ENCODE data around the gene WAS. TPM values are rescaled to one million over a fixed set of nuclear protein-coding genes. Genes with fewer than 3 reads are reported as not detected.
A peak's percentile ranks its signal among the peaks of the same experiment; 100 is the strongest.

Gene WAS
- total RNA-seq, 1 donor from 2014 or later, result 2.7 TPM

DNA sequence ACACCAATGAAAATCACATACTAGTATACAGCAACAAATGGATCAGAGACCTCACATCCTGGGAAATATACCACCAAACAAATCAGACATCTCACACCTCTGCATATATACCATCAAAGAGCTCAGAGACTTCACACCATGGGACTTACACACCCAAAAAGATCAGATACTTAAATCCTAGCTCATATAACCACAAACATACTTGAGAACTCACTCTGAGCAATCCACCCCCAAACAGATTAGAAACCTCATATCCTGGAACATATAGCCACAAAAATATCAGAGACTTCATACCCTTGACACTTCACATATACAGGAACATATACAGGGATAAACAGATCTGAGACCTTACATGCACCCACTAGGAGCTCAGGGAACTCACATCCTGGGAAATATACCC lies 45.1 kb downstream of the WAS start:
- DNase-seq (ENCODE audit: low spot score), result no peak
- H3K27ac Mint-ChIP-seq (ENCODE audit: unreplicated experiment), result no peak overlapping the region
- H3K9me3 Mint-ChIP-seq (ENCODE audit: unreplicated experiment), result no peaks in the 10 kb centered on the region
- H3K4me3 Mint-ChIP-seq (ENCODE audit: unreplicated experiment), result no peak overlapping the region
- H3K27me3 Mint-ChIP-seq (ENCODE audit: unreplicated experiment), result peaks cover 2% of the 10 kb centered on the region
- TF ChIP-seq, protein P1, sequence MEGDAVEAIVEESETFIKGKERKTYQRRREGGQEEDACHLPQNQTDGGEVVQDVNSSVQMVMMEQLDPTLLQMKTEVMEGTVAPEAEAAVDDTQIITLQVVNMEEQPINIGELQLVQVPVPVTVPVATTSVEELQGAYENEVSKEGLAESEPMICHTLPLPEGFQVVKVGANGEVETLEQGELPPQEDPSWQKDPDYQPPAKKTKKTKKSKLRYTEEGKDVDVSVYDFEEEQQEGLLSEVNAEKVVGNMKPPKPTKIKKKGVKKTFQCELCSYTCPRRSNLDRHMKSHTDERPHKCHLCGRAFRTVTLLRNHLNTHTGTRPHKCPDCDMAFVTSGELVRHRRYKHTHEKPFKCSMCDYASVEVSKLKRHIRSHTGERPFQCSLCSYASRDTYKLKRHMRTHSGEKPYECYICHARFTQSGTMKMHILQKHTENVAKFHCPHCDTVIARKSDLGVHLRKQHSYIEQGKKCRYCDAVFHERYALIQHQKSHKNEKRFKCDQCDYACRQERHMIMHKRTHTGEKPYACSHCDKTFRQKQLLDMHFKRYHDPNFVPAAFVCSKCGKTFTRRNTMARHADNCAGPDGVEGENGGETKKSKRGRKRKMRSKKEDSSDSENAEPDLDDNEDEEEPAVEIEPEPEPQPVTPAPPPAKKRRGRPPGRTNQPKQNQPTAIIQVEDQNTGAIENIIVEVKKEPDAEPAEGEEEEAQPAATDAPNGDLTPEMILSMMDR (IDR thresholded peaks at IDR 0.05; ENCODE audit: unreplicated experiment), result no peak
- H3K36me3 Mint-ChIP-seq (ENCODE audit: low read depth, unreplicated experiment), result no peaks in the 10 kb centered on the region
- H3K4me1 Mint-ChIP-seq (ENCODE audit: unreplicated experiment), result no peaks in the 10 kb centered on the region

DNA sequence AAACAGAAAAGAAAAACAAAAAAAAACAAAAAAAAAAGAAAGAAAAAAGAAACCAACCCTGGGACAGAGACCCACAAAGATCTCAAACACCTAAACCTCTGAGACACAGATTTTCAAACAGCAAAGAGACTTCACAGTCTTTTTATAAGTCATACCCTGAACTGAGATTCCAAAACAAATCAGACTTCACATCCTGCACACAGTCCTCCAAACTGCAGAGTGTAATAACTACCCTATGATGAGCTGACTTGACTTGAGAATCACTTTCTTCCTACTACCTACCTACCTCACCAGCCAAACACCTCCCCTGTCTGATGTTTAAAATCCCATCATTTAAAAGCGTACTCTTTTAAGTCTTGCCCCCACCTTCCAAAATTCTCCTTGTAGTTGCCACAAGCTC lies 52.7 kb downstream of the WAS start:
- Mint-ChIP-seq H3K27me3 (ENCODE audit: unreplicated experiment) (peaks cover 3% of the 10 kb centered on the region), H3K9me3 (ENCODE audit: unreplicated experiment) (no peaks in the 10 kb centered on the region), H3K27ac (ENCODE audit: unreplicated experiment) (peak overlapping the region; percentile 74), H3K4me1 (ENCODE audit: unreplicated experiment) (peaks cover 13% of the 10 kb centered on the region), H3K4me3 (ENCODE audit: unreplicated experiment) (peak overlapping the region; percentile 97), H3K36me3 (ENCODE audit: low read depth, unreplicated experiment) (peaks cover 4% of the 10 kb centered on the region)
- TF ChIP-seq, protein P1 (IDR thresholded peaks at IDR 0.05; ENCODE audit: unreplicated experiment), result no peak
- no peak for DNase-seq (ENCODE audit: low spot score)

DNA sequence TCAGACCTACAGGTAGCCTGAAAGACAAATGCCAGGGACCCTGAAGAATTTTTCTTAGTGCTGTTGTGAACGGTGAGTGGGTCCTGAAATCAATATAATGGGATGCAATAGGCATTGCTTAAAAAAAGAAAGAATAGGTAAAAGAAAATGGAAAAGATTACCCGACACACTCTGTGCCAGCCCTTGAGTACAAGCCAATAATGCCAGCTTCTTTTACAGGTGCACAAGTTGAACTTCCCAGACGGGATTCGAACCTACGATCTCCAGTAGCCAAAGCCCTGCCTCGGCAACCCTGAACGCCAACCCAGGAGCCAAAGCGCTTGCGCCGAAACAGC lies 53.2 kb downstream of the WAS start:
- Mint-ChIP-seq H3K27ac (ENCODE audit: unreplicated experiment) (peak overlapping the region; percentile 97), H3K4me1 (ENCODE audit: unreplicated experiment) (peaks cover 13% of the 10 kb centered on the region), H3K9me3 (ENCODE audit: unreplicated experiment) (no peaks in the 10 kb centered on the region), H3K27me3 (ENCODE audit: unreplicated experiment) (peaks cover 3% of the 10 kb centered on the region), H3K4me3 (ENCODE audit: unreplicated experiment) (peak overlapping the region; percentile 97), H3K36me3 (ENCODE audit: low read depth, unreplicated experiment) (peaks cover 4% of the 10 kb centered on the region)
- TF ChIP-seq, protein P1 (IDR thresholded peaks at IDR 0.05; ENCODE audit: unreplicated experiment), result no peak
- DNase-seq (ENCODE audit: low spot score), result no peak

- H3K4me1 Mint-ChIP-seq (ENCODE audit: unreplicated experiment), result peaks cover 13% of the 10 kb centered on the region
- peak overlapping the region; percentile 97 for H3K27ac Mint-ChIP-seq (ENCODE audit: unreplicated experiment)
- H3K9me3 Mint-ChIP-seq (ENCODE audit: unreplicated experiment), result no peaks in the 10 kb centered on the region
- H3K36me3 Mint-ChIP-seq (ENCODE audit: low read depth, unreplicated experiment), result peaks cover 4% of the 10 kb centered on the region
- H3K27me3 Mint-ChIP-seq (ENCODE audit: unreplicated experiment), result peaks cover 3% of the 10 kb centered on the region
- TF ChIP-seq, protein P1 (IDR thresholded peaks at IDR 0.05; ENCODE audit: unreplicated experiment), result no peak
- peak; percentile 75 for DNase-seq (ENCODE audit: low spot score)
- peak overlapping the region; percentile 97 for H3K4me3 Mint-ChIP-seq (ENCODE audit: unreplicated experiment)
Measured at GRCh38 chrX:48737213-48737938, 53.8 kb downstream of the WAS start.

DNA sequence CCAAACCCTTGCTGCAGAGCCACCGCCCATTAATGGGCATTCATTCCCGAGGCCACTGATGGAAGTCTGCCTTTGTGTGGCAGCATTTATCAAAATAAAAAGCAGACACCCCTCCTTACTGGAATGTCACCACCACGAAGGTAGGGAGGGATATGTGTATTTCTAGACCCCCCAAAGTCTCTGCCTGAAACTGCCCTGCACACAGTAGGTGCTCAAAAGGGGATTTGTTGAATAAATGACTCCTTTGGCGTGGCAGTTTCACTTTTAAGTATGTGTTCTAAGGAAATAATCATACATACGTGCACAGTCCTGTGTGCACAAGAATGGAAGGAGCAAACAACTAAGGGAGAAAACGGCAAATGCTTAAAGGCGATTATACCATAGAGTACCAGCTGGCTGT lies 54.3 kb downstream of the WAS start:
- peaks cover 13% of the 10 kb centered on the region for H3K4me1 Mint-ChIP-seq (ENCODE audit: unreplicated experiment)
- H3K4me3 Mint-ChIP-seq (ENCODE audit: unreplicated experiment), result peak overlapping the region; percentile 97
- no peak for DNase-seq (ENCODE audit: low spot score)
- peaks cover 4% of the 10 kb centered on the region for H3K36me3 Mint-ChIP-seq (ENCODE audit: low read depth, unreplicated experiment)
- peaks cover 3% of the 10 kb centered on the region for H3K27me3 Mint-ChIP-seq (ENCODE audit: unreplicated experiment)
- peak overlapping the region; percentile 97 for H3K27ac Mint-ChIP-seq (ENCODE audit: unreplicated experiment)
- TF ChIP-seq, protein P1 (IDR thresholded peaks at IDR 0.05; ENCODE audit: unreplicated experiment), result no peak
- H3K9me3 Mint-ChIP-seq (ENCODE audit: unreplicated experiment), result no peaks in the 10 kb centered on the region
